T-helper 1 cell treated with Interleukin-12 subunit alpha and Interleukin-12 subunit beta and Interleukin-4 antibody, amounts not matched to agents 30 ng/mL and 1 ng/mL, for 36 hours (primary cell): ENCODE measurements around the gene AGPAT3. TPM values are rescaled to one million over a fixed set of nuclear protein-coding genes. Genes with fewer than 3 reads are reported as not detected.

Source experiments
- intact Hi-C: fragments of 100-400 bp; cut with micrococcal nuclease; formaldehyde crosslinking; loops from one replicate; pipeline ENCODE4 v1.15.1; 2024
- total RNA-seq: library from RNA; stranded (reverse); gene quantifications from 2 replicates; pipeline ENCODE4 v1.2.3, GENCODE V29; 2022

The AGPAT3 gene
- total RNA-seq, 1 donor from 2014 or later = 124 TPM

- intact Hi-C loops = no loop called here
Observed at GRCh38 chr21:43948740-43949498, 83.9 kb downstream of the AGPAT3 start.

DNA sequence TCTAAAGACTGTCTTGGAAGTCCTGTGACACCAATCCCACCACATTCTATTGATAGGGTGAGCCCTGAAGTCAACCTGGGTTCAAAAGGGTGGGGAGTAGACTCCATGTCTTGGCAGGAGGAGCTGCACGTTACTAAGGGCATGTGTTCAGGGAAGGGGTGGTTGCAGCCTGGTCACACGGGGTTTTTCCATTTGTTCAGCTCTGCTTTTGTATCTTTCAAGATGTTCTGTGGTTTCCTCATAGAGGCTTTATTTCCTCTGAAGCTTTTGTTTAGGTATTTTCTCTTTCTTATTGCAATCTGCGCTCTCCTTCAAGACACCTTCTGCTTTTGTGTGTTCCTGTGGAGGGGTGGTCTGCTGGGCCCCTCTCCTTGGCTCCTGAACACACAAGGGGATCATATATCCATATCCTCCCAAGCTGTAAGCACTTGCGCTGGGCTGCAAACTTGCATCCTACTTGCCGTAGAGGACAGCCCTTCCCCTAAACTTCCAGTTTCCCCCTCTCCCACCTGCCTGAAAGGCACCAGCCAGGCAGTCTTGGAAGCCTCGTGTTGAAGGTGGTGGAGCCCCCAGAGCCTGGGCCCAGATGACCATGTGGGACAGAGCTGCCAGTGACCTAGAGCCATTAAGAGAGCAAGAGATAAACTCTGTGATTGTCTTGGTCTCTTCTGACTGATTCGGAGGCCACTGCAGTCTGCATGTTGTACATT is 84.6 kb downstream of the AGPAT3 start:
- intact Hi-C loops = no loop called here

DNA sequence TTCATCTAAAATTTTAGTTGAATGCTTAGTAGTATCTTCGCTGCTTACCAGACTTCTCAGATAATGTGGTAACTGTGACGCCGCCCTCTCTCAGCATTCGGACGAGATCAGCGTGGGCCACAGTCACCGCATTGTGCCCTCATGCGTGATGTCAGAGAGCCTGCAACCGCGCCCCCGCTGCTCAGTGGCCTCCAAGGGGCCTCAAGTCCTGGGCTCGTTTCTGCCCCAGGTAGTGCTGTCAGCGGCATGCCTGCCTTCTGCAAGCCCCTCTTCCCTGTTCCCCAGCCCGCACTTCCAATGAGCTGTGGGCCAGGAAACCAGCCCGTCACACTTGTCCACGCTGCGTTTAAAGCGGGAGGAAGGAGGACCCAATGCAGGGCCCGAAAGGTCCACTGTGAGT is 85.5 kb downstream of the AGPAT3 start:
- intact Hi-C loops = no loop called here

GRCh38 chr21:43950936-43951335 is 85.9 kb downstream of the AGPAT3 start:
- intact Hi-C loops = no loop called here

DNA sequence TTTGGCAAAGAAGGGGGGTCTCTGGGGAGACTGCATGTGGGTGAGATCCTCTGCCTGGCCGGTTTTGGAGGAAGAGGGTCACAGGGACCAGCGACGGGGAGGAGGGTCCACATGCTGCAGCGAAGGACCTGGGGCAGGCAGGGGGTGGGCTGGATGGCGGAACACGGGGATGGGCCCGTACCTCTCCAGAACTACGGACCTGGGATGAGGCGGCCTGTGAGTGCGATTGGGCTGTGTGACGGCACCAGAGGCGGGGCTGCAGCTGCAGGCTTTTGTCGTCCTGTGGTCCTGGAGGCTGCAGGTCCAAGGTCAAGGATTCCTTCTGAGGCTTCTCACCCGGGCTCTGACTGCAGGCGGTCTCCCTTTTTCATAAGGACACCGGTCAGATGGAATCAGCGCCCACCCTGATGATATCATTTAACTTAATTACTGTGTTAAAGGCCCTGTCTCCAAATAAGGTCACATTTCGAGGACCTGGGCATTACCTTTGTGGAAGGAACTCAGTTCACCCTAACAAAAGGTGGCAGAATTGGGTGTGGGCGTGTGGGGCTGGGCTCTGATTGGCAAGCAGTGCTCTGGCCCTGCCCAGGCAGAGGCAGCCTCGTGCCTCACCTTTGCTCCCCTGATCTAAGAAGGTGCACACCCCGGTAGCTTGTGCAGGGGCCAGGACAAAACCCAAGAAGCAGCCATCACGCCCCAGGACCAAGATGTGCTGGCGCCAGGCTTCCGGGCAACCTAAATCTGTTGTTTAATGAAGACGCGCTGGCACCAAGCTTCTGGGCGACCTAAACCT is 87.1 kb downstream of the AGPAT3 start:
- intact Hi-C loops = no loop called here

DNA sequence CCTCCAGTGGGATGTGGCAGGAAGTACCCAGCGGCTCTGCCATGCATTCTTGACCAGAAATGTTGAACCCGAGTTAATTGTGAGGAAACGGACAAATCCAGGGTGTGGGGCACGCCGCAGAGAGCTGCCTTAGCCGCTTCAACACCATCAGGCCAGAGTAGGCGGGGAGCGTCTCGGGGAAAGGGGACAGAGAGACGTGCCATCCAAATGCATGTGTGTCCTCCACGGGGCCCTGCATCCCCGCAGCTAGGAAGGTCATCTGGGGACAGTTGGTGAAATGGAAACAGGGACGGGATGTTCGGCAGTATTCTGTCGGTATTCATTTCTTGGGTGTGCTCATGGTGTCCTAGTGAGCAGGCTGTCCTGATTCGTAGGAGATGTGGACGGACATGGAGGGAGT is 88.0 kb downstream of the AGPAT3 start:
- intact Hi-C loops = no loop called here

DNA sequence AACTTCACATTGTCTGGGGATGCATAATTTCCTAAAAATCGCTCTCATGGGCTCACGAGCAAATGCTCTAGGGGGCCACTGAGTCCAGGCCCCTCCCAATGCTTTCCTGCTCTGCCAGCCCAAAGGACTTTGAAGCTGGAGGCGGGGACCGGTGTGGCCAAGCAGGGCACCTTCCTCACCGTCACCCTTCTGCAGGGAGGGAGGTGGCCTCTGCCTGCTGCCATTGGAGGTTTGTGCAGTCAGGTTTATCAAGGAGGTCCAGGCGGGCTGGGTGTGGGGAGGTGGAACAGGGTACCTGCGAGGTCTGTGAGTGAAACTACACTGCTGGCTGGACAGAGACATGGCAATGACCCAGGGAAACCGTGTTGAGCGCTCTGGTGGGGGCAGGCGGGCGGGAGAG is 89.0 kb downstream of the AGPAT3 start:
- intact Hi-C loops = no loop called here

DNA sequence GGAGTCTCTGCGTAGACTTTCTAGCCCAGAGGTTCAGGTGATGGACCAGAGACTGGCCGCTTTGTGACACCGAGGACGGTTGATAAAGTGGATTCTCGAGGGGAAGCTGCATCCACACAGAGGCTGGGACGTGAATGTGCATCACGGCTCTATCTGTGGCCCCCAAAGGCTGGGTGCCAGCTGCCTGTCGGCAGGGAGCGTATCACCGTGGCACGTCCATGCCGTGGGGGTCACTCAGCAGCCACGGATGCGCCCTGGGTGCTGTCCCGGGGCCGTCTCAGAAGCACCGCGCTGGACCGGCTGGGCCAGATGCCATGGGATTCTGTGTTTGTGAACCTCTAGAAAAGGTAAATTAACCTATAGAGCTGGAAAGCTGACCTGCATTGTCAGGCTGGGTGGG is 89.9 kb downstream of the AGPAT3 start:
- intact Hi-C loops = no loop called here

- intact Hi-C loops = no loop called here
Observed at GRCh38 chr21:43956019-43956669, 91.1 kb downstream of the AGPAT3 start.

- intact Hi-C loops = no loop called here
Observed at GRCh38 chr21:43956670-43957035, 91.6 kb downstream of the AGPAT3 start.

- intact Hi-C loops = no loop called here
Observed at GRCh38 chr21:43957128-43957571, 92.1 kb downstream of the AGPAT3 start.

DNA sequence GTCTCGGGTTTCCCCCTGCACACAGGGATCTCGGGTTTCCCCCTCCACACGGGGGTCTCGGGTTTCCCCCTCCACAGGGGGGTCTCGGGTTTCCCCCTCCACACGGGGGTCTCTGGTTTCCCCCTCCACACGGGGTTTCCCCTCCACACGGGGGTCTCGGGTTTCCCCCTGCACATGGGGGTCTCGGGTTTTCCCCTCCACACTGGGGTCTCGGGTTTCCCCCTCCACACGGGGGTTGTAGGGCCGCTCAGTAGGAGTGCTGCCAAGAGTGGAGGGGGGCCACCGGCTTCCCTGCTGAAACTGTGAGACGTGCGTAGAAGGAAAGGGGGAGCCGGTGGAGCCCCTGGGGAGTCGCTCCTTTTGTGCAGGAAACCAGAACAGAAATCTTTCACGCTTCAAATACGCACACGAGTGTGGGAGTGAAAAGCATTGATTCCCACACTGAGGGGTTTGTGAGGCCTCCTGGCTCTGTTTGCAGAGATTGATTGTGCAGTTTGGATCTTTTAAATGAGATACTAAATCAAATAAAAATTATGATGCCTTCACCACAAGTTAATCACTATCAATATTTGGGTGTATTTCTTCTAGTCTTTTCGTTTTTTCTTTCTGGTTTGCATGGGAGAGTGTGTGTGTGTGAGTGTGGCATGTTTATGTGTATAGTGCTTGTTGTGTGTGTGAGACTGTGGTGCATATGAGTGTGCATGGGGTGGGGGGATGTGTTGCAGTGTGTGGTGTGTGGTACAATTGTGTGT is 92.8 kb downstream of the AGPAT3 start:
- intact Hi-C loops = no loop called here

- intact Hi-C loops = no loop called here
Observed at GRCh38 chr21:43958364-43959158, 93.5 kb downstream of the AGPAT3 start.

GRCh38 chr21:43959231-43960116 is 94.5 kb downstream of the AGPAT3 start:
- intact Hi-C loops = no loop called here

DNA sequence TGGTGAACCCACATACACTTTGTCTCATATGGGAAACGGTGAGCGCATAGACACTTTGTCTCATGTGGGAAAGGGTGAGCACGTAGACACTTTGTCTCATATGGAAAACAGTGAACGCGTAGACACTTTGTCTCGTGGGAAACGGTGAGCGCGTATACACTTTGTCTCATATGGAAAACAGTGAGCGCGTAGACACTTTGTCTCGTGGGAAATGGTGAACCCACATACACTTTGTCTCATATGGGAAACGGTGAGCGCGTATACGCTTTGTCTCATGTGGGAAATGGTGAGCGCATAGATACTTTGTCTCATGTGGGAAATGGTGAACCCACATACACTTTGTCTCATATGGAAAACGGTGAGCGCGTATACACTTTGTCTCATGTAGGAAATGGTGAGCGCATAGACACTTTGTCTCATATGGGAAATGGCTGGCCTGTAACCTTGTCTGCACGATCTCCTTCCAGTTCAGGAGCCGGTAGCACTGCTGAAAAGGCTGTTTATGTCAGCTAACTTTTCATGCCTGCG is 96.4 kb downstream of the AGPAT3 start:
- intact Hi-C loops = no loop called here

DNA sequence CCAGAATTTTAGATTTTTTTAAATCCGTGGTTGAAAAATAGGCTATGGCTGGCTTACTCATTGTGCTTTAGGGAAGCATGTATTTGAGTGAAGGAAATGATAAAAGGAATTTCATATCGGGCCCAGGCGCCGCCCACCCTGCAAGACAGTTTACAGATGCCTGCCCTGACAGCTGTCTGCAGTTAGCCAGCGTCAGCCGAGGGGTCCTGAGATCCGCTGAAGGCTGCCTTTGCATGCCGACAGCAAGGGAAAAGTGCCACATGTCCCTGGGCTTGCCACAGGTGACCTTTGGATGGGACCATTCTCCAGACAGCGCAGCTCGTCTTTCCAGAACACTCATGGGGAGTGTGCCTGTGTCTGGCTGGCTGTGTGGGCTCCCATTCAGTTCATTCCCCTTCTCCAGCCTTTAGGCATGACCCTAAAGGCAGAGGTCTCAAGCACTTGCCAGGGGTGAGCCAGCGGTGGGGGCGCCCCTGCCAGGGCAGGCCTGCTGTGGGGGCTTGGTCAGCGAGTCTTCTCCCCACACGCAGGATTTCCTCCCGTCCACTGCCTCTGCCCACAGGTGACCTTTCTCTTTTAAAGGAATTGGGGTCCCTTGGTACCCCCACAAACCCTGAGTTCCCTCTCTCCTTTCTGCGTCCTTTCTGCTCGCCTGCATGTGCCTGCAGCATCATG is 101.0 kb downstream of the AGPAT3 start:
- intact Hi-C loops = no loop called here

GRCh38 chr21:43966946-43967512 is 102.0 kb downstream of the AGPAT3 start:
- intact Hi-C loops = no loop called here

GRCh38 chr21:43967981-43968380 is 103.0 kb downstream of the AGPAT3 start:
- intact Hi-C loops = no loop called here
